HUDEP-2 (cell line): ENCODE results near the gene DOK6.

Source experiments
- DNase-seq, 76 experiments: peaks; one replicate each; lab custom pipeline; 2025; ENCODE audit not compliant: unreplicated experiment in 76 of 76; lab: John Stamatoyannopoulos, UW

Gene DOK6

GRCh38 chr18:69531973-69532372, 131.3 kb downstream of the DOK6 start:
- no peak for DNase-seq

GRCh38 chr18:69537183-69537582, 136.5 kb downstream of the DOK6 start:
- DNase-seq: no peak

- no peak for DNase-seq
Measured at GRCh38 chr18:69538849-69539248, 138.2 kb downstream of the DOK6 start.

GRCh38 chr18:69539404-69539803, 138.7 kb downstream of the DOK6 start:
- DNase-seq: no peak

- no peak for DNase-seq
Measured at GRCh38 chr18:69556228-69556627, 155.5 kb downstream of the DOK6 start.

- no peak for DNase-seq
Measured at GRCh38 chr18:69557282-69557681, 156.6 kb downstream of the DOK6 start.

- no peak for DNase-seq
Measured at GRCh38 chr18:69558052-69558451, 157.4 kb downstream of the DOK6 start.

- DNase-seq: no peak
Measured at GRCh38 chr18:69559604-69560003, 158.9 kb downstream of the DOK6 start.

GRCh38 chr18:69564602-69565001, 163.9 kb downstream of the DOK6 start:
- no peak for DNase-seq

- no peak for DNase-seq
Measured at GRCh38 chr18:69567813-69568488, 167.3 kb downstream of the DOK6 start.

- no peak for DNase-seq
Measured at GRCh38 chr18:69569133-69569532, 168.4 kb downstream of the DOK6 start.

GRCh38 chr18:69574401-69574800, 173.7 kb downstream of the DOK6 start:
- DNase-seq: no peak

- DNase-seq: no peak
Measured at GRCh38 chr18:69580107-69580506, 179.4 kb downstream of the DOK6 start.

GRCh38 chr18:69584429-69584828, 183.7 kb downstream of the DOK6 start:
- DNase-seq: no peak

GRCh38 chr18:69585696-69586095, 185.0 kb downstream of the DOK6 start:
- DNase-seq: no peak

- no peak for DNase-seq
Measured at GRCh38 chr18:69586537-69586936, 185.8 kb downstream of the DOK6 start.

GRCh38 chr18:69588301-69588700, 187.6 kb downstream of the DOK6 start:
- peak in 2 of 76 experiments; percentile 4 to 7 for DNase-seq

GRCh38 chr18:69590150-69590549, 189.5 kb downstream of the DOK6 start:
- no peak for DNase-seq

- no peak for DNase-seq
Measured at GRCh38 chr18:69596345-69596744, 195.7 kb downstream of the DOK6 start.

- DNase-seq: no peak
Measured at GRCh38 chr18:69597561-69597960, 196.9 kb downstream of the DOK6 start.

- DNase-seq: no peak
Measured at GRCh38 chr18:69599377-69599776, 198.7 kb downstream of the DOK6 start.

GRCh38 chr18:69612242-69612641, 211.6 kb downstream of the DOK6 start:
- DNase-seq: no peak

GRCh38 chr18:69616114-69616513, 215.4 kb downstream of the DOK6 start:
- no peak for DNase-seq
